Esophagus muscularis mucosa (tissue), 4 donors: Measurements from ENCODE around the gene ZNF385D.

ENCODE experiments used
- EP300 ChIP-seq: sonication (generic); formaldehyde crosslinking; IDR thresholded peaks from one replicate; pipeline ENCODE4 v1.6.1; 2017; ENCODE audit warnings: antibody characterized with exemption
- POLR2A ChIP-seq: fragments of 450-650 bp; IDR thresholded peaks from one replicate; pipeline ENCODE4 v1.6.1; 2017; ENCODE audit warnings: antibody characterized with exemption, moderate library complexity, mild to moderate bottlenecking, low read depth
- POLR2AphosphoS5 ChIP-seq, 2 donors: sonication (generic); formaldehyde crosslinking; IDR thresholded peaks; one replicate each; pipeline ENCODE4 v1.6.1; 2017; ENCODE audit warnings: antibody characterized with exemption in 2 of 2
- TF ChIP-seq, protein P1 (sequence below), 3 experiments: fragments of 200-600 bp in 2 of 3; fragments of 450-650 bp in 1 of 3; sonication (generic) in 2 of 3; IDR thresholded peaks; one replicate each; pipeline ENCODE4 v1.5.1; 2017 to 2019; ENCODE audit warnings: antibody characterized with exemption in 3 of 3, mild to moderate bottlenecking in 2 of 3, moderate library complexity in 1 of 3

DNA sequence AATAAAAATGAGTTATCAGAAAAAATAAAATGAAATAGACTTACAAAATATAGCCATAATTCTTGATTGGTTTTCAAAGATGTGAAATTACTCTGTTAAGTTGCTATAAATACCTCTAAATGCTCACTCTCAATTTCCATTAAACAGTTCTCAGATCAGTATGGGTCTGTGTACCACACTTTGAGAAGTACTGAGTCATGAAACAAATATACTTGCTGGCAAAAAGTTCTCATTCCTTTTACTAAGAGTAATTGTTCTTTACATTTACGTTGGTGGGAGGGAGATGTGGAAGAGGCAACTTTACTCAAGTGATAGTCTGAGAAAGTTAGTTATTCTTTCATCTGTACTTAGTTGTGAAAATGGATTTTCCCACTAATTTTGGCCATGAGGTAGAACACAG lies 96.3 kb downstream of the ZNF385D start:
- TF ChIP-seq, protein P1, sequence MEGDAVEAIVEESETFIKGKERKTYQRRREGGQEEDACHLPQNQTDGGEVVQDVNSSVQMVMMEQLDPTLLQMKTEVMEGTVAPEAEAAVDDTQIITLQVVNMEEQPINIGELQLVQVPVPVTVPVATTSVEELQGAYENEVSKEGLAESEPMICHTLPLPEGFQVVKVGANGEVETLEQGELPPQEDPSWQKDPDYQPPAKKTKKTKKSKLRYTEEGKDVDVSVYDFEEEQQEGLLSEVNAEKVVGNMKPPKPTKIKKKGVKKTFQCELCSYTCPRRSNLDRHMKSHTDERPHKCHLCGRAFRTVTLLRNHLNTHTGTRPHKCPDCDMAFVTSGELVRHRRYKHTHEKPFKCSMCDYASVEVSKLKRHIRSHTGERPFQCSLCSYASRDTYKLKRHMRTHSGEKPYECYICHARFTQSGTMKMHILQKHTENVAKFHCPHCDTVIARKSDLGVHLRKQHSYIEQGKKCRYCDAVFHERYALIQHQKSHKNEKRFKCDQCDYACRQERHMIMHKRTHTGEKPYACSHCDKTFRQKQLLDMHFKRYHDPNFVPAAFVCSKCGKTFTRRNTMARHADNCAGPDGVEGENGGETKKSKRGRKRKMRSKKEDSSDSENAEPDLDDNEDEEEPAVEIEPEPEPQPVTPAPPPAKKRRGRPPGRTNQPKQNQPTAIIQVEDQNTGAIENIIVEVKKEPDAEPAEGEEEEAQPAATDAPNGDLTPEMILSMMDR (IDR thresholded peaks at IDR 0.05): no peak
- TF ChIP-seq POLR2A (no peak), POLR2AphosphoS5 (IDR thresholded peaks at IDR 0.05) (no peak), EP300 (no peak)
